ENCODE measurements around the gene IL16.

The IL16 gene

DNA sequence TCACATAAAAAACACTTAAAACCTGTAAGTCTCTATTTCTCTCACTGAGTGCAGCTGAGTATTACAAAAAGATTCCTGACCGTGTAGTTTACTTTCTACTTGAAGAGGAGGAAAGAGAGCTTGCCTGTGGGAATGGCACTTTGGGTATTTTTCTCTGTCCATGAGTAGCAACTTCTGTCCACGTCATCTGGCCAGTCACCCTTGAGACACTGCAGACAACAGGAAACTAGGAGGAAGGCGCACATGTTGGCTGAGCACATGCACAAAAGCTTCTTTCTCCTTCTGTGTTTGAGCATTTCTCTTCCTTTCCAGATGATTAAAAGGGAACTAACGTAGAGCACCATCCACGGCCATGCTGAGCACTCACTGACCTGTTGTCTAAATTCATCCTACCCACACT, 107.5 kb downstream of the IL16 start:
- peaks cover 66% of the 10 kb centered on the region for H3K4me1 ChIP-seq (ENCODE audit: control insufficient read depth, insufficient read depth, low read length, poor library complexity, severe bottlenecking)
- no peak for DNase-seq
- peaks cover 85% of the 10 kb centered on the region for H3K36me3 ChIP-seq (ENCODE audit: control insufficient read depth, insufficient read depth, low read length)
- H3K9me3 ChIP-seq (ENCODE audit: control insufficient read depth, low read length), result no peaks in the 10 kb centered on the region
- H3K27me3 ChIP-seq (replicated peaks; ENCODE audit: control insufficient read depth, insufficient read depth, low read length, poor library complexity, severe bottlenecking), result no peaks in the 10 kb centered on the region
- peak overlapping the region; percentile 79 for H3K4me3 ChIP-seq (ENCODE audit: insufficient read depth, low read depth, low read length, poor library complexity, severe bottlenecking)
- H3K27ac ChIP-seq (ENCODE audit: insufficient read depth, low read length, poor library complexity, severe bottlenecking), result peak overlapping the region; percentile 90

DNA sequence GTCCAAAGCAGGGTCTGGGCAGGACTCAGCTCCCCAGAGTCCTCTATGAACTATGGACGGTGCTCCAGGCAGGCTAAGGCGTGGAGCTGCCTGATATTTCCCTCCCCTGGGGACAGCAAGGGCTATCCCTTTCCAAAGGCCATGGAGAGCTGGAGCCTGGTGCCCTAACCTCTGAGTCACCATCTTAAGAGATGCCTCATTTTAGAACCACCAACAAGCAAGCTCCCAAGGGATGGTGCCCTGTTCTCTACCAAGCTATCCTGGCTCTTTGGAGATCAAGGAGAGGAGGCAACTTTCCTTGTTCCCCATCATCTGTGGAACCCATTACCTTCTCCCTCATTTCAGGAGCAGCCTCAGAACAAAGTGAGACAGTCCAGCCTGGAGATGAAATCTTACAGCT, 111.6 kb downstream of the IL16 start:
- H3K27ac ChIP-seq (ENCODE audit: insufficient read depth, low read length, poor library complexity, severe bottlenecking), result no peak overlapping the region
- no peak overlapping the region for H3K4me3 ChIP-seq (ENCODE audit: insufficient read depth, low read depth, low read length, poor library complexity, severe bottlenecking)
- DNase-seq, result no peak
- H3K36me3 ChIP-seq (ENCODE audit: control insufficient read depth, insufficient read depth, low read length), result peaks cover 66% of the 10 kb centered on the region
- peaks cover 44% of the 10 kb centered on the region for H3K4me1 ChIP-seq (ENCODE audit: control insufficient read depth, insufficient read depth, low read length, poor library complexity, severe bottlenecking)
- H3K9me3 ChIP-seq (ENCODE audit: control insufficient read depth, low read length), result no peaks in the 10 kb centered on the region
- no peaks in the 10 kb centered on the region for H3K27me3 ChIP-seq (replicated peaks; ENCODE audit: control insufficient read depth, insufficient read depth, low read length, poor library complexity, severe bottlenecking)

DNA sequence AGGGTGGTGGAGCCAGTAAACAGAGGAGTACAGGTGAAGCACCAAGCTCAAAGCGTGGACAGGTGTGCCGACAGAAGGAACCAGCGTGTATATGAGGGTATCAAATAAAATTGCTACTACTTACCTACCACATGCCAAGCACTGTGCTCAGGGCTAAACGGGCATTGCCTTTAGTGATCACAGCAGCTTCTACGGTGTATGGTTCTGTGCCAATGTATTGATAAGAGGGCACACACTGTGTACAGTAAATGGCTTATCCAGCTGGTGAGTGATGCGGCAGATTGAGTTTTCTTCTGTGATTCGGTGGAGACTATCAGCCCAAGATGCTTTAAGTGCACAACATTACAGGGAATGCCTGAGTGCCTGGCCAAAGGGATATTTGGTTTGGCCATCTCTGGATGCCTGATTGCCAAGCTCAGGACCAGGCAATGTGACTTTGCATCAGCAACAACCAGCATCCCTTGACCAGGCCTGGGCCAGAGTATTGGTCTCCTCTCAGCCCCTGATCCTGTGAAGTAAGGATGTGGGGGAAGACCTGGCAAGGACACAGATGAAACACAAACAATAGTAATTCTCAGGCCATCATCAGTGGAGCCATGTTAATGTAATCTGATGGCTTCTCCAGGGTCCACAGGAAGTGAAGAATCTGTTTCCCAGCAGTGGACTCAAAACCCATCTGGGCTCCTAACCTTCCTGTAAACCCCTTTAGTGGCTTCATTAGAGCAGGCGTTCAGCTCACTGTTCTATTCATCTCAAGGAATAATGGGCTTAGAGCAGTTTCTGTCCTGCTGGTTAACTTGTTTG, 113.2 kb downstream of the IL16 start:
- H3K9me3 ChIP-seq (ENCODE audit: control insufficient read depth, low read length), result no peaks in the 10 kb centered on the region
- peak overlapping the region; percentile 5 for H3K27ac ChIP-seq (ENCODE audit: insufficient read depth, low read length, poor library complexity, severe bottlenecking)
- no peaks in the 10 kb centered on the region for H3K27me3 ChIP-seq (replicated peaks; ENCODE audit: control insufficient read depth, insufficient read depth, low read length, poor library complexity, severe bottlenecking)
- H3K4me1 ChIP-seq (ENCODE audit: control insufficient read depth, insufficient read depth, low read length, poor library complexity, severe bottlenecking), result peaks cover 28% of the 10 kb centered on the region
- H3K36me3 ChIP-seq (ENCODE audit: control insufficient read depth, insufficient read depth, low read length), result peaks cover 51% of the 10 kb centered on the region
- DNase-seq, result no peak
- no peak overlapping the region for H3K4me3 ChIP-seq (ENCODE audit: insufficient read depth, low read depth, low read length, poor library complexity, severe bottlenecking)

DNA sequence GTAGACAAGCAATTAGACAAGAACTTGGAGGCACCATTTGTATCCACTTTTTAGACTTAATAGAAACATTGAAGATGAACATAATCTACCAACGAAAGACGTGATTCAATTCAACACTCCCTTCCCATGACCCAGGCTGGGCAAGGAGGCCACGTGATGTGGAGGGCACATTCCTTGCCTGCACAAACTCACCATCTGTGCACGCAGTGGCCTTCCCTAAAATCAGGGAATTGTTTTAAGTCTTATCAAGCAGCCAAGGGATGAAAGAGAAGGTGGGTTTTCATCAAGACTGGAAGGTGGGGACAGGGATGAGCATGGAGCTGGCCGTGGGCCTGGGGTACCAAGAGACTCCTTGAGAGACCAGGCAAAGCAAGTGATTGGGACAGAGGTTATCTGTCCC, 113.8 kb downstream of the IL16 start:
- Histone ChIP-seq H3K36me3 (ENCODE audit: control insufficient read depth, insufficient read depth, low read length) (peaks cover 45% of the 10 kb centered on the region), H3K9me3 (ENCODE audit: control insufficient read depth, low read length) (no peaks in the 10 kb centered on the region), H3K4me3 (ENCODE audit: insufficient read depth, low read depth, low read length, poor library complexity, severe bottlenecking) (no peak overlapping the region), H3K27me3 (replicated peaks; ENCODE audit: control insufficient read depth, insufficient read depth, low read length, poor library complexity, severe bottlenecking) (no peaks in the 10 kb centered on the region), H3K4me1 (ENCODE audit: control insufficient read depth, insufficient read depth, low read length, poor library complexity, severe bottlenecking) (peaks cover 23% of the 10 kb centered on the region), H3K27ac (ENCODE audit: insufficient read depth, low read length, poor library complexity, severe bottlenecking) (no peak overlapping the region)
- no peak for DNase-seq

DNA sequence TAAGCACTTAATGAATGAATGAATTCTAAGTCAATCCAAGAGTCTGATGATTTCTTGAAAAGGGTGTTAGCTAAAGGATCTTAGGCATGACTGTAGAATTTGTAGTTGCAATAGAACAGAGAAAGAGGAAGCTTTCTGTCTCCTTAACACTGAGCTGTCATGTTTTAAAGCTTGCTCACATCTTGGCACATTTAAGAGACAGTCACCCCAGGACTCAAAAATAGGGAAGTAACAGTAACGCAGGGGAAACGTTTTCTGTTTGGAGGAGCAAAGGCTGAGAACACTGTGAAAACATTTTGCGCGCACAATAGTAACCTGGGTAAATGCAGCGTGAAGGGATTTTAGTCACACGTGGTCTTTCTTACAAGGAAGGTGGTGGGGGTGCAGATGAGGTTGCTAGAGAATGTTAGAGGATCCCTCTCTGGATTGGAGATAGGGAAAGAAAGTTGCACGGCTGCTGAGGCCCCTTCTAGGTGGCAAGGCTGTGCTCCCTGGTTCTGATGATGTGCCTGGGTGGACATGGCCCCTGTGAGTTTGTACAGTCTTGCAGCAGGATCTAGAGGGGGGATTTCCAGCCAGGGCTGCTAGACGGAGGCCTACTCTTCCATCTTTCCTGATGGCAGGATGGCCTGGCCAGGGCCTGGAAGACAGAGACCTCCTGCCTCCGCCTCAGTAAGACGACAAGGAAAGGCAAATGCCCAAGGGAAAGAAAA, 115.2 kb downstream of the IL16 start:
- DNase-seq, result no peak
- Histone ChIP-seq H3K4me3 (ENCODE audit: insufficient read depth, low read depth, low read length, poor library complexity, severe bottlenecking) (no peak overlapping the region), H3K27me3 (replicated peaks; ENCODE audit: control insufficient read depth, insufficient read depth, low read length, poor library complexity, severe bottlenecking) (no peaks in the 10 kb centered on the region), H3K4me1 (ENCODE audit: control insufficient read depth, insufficient read depth, low read length, poor library complexity, severe bottlenecking) (peaks cover 18% of the 10 kb centered on the region), H3K9me3 (ENCODE audit: control insufficient read depth, low read length) (no peaks in the 10 kb centered on the region), H3K36me3 (ENCODE audit: control insufficient read depth, insufficient read depth, low read length) (peaks cover 31% of the 10 kb centered on the region), H3K27ac (ENCODE audit: insufficient read depth, low read length, poor library complexity, severe bottlenecking) (peak overlapping the region; percentile 27)

DNA sequence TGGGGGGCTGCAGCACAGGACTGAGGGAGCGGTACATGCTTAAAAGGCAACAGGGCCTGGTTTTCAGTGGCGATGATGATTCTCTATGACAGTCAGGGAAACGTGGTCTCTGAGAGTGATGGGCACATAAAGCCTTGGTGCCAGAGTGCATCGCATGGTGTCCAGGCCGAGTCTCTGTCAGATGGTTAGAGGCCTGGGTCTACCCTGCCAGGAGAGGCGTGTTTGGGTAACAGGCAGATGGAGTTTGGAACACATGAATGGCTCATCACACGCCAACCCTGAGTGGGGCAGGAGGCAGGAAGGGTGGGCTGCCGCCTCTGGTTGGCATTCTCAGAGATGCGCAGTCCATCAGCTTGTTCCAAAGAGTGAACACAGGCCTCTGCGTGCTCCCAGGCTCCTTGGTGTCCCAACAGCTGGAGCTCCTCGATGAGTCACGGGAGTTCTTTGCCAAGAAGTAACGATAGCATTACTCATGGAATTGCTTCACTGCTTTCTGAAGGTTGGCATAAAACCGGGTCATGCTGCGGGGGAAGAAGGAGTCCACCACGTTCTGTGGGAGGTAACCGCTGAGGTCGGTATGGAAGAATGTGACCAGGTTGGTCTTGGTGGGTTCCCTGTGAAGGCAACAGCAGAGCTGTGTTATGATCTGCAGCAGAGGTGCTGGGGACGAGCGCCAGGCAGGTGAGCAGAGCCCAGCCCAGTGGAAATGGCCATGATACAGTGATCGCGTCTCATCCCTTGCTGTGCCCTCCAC, 116.3 kb downstream of the IL16 start:
- H3K4me3 ChIP-seq (ENCODE audit: insufficient read depth, low read depth, low read length, poor library complexity, severe bottlenecking), result no peak overlapping the region
- peaks cover 10% of the 10 kb centered on the region for H3K4me1 ChIP-seq (ENCODE audit: control insufficient read depth, insufficient read depth, low read length, poor library complexity, severe bottlenecking)
- H3K36me3 ChIP-seq (ENCODE audit: control insufficient read depth, insufficient read depth, low read length), result peaks cover 28% of the 10 kb centered on the region
- no peaks in the 10 kb centered on the region for H3K27me3 ChIP-seq (replicated peaks; ENCODE audit: control insufficient read depth, insufficient read depth, low read length, poor library complexity, severe bottlenecking)
- H3K9me3 ChIP-seq (ENCODE audit: control insufficient read depth, low read length), result no peaks in the 10 kb centered on the region
- DNase-seq, result no peak
- H3K27ac ChIP-seq (ENCODE audit: insufficient read depth, low read length, poor library complexity, severe bottlenecking), result no peak overlapping the region

DNA sequence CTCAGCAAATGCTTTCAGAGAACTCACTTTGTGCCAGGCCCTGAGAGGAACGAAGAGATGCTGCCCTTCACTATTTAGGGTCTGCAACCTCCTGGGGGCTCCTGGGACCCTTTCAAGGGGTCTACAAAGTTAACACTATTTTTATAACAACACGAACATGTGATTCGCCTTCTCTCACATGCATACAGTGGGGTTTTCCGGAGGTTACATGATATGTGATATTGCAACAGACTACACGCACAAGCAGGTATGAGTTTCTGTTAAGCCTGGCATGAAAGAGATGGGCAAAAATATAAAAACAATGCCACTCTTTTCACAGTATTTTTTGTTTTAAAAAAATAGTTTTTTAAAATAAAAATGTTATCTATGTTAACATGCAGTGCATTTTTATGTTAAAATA, 117.0 kb downstream of the IL16 start:
- Histone ChIP-seq H3K4me1 (ENCODE audit: control insufficient read depth, insufficient read depth, low read length, poor library complexity, severe bottlenecking) (peaks cover 10% of the 10 kb centered on the region), H3K36me3 (ENCODE audit: control insufficient read depth, insufficient read depth, low read length) (peaks cover 22% of the 10 kb centered on the region), H3K9me3 (ENCODE audit: control insufficient read depth, low read length) (no peaks in the 10 kb centered on the region), H3K4me3 (ENCODE audit: insufficient read depth, low read depth, low read length, poor library complexity, severe bottlenecking) (no peak overlapping the region), H3K27ac (ENCODE audit: insufficient read depth, low read length, poor library complexity, severe bottlenecking) (no peak overlapping the region), H3K27me3 (replicated peaks; ENCODE audit: control insufficient read depth, insufficient read depth, low read length, poor library complexity, severe bottlenecking) (no peaks in the 10 kb centered on the region)
- DNase-seq, result no peak

DNA sequence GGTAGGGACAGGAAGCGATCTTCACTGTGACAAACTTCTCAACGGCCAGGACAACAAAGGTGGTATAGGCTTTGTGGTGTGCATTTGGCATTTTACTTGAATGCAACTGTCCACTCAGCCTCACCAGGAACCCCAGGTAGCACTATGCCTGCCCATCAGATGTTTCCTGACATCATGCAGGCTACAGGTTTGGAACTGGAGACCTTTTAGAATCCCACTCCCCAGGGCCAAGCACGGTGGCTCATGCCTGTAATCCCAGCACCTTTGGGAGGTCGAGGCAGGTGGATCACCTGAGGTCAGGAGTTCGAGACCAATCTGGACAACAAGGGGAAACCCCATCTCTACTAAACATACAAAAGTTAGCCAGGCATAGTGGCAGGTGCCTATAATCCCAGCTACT, 117.7 kb downstream of the IL16 start:
- no peak overlapping the region for H3K27ac ChIP-seq (ENCODE audit: insufficient read depth, low read length, poor library complexity, severe bottlenecking)

DNA sequence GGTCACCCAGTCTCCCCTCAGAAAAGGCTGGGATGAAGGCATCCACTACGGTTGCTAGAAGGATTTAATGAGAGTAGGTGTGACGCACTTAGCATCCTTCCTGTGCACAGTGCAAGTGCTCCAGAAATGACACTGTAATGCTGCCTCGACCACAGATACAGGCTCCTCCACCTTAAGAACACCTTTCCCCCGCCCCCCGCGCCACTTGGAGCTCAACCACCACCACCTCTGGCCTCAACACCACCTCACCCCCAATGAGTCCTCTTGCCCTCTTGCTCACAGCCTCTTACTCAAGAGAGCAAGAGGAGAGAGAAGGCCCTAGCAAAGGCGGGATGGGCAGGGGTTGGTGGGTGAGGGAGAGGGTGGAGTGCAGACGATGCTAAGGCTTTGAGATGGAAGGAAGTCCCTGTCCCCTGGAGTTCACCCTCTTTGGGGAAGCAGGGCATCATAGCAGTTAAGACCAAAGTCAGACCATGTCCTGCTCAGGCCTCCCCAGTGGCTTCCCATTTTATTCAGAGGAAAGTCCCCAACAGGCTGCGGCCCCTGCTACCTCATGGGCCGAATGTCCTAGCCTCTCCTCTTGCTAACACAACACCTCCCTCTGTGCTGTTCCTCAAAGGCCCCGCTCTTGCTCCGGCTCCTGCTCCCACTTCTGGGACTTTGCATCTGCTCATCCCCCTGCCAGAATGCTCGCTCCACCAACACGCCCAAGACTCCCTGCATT, 118.9 kb downstream of the IL16 start:
- Histone ChIP-seq H3K27ac (ENCODE audit: insufficient read depth, low read length, poor library complexity, severe bottlenecking) (peak overlapping the region; percentile 26), H3K4me1 (ENCODE audit: control insufficient read depth, insufficient read depth, low read length, poor library complexity, severe bottlenecking) (peaks cover 9% of the 10 kb centered on the region), H3K27me3 (replicated peaks; ENCODE audit: control insufficient read depth, insufficient read depth, low read length, poor library complexity, severe bottlenecking) (no peaks in the 10 kb centered on the region), H3K9me3 (ENCODE audit: control insufficient read depth, low read length) (no peaks in the 10 kb centered on the region), H3K36me3 (ENCODE audit: control insufficient read depth, insufficient read depth, low read length) (peaks cover 9% of the 10 kb centered on the region), H3K4me3 (ENCODE audit: insufficient read depth, low read depth, low read length, poor library complexity, severe bottlenecking) (no peak overlapping the region)
- peak in 1 of 3 donors; percentile 22 for DNase-seq

More for the DNA sequence above, 117.7 kb downstream of the IL16 start:
- Histone ChIP-seq H3K9me3 (ENCODE audit: control insufficient read depth, low read length) (no peaks in the 10 kb centered on the region), H3K36me3 (ENCODE audit: control insufficient read depth, insufficient read depth, low read length) (peaks cover 15% of the 10 kb centered on the region), H3K4me3 (ENCODE audit: insufficient read depth, low read depth, low read length, poor library complexity, severe bottlenecking) (no peak overlapping the region), H3K27me3 (replicated peaks; ENCODE audit: control insufficient read depth, insufficient read depth, low read length, poor library complexity, severe bottlenecking) (no peaks in the 10 kb centered on the region), H3K4me1 (ENCODE audit: control insufficient read depth, insufficient read depth, low read length, poor library complexity, severe bottlenecking) (peaks cover 10% of the 10 kb centered on the region)
- DNase-seq, result no peak

Data from effector memory CD4-positive, alpha-beta T cell (primary cell).